Measurements from ENCODE around the gene COX20.
"Not testable (repeated sequence)": the region's sequence is repeated elsewhere in the genome, so short reads cannot be mapped to it uniquely, and the experiment has no call there.

Gene COX20, protein sequence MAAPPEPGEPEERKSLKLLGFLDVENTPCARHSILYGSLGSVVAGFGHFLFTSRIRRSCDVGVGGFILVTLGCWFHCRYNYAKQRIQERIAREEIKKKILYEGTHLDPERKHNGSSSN

DNA sequence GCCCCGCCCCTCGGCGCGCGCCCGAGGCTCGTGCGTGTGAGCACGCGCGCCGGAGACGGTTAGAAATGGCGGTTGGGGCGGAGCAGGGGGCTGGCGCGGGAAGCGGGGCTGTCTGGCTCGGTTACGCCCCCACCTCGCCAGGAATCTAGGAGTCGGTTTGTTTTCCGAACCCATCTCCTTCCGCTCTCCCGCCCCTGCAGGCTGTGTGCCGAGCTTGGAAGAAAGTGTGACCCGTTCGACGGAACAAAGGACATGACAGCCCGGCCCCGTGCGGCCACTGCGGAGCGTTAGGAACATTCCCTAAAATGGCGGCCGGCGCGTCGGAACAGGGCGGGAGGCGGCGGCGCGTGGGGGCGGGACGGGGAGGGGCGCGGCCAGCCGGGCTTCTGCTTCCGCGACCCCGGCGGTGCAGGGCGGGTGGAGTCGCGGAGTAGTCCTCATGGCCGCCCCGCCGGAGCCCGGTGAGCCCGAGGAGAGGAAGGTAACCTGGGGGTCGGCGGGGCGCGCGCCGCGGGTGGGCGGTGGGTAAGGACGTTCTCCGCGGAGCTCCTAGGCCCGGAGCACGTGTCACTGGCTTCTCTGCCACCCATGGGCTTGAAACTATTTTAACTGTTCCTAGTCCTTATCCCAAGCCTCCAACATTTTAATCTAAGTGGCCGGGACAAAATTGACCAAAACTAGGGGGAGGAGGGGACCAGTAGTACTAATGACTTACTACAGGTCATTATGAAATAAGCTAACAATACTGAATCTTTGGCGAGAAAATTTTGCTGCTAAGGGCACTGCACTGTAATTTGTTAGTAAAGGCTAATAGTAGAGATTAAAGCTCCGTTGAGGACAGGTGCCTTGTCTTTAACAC lies at the start of gene COX20:
Gene COX20, plus strand, starts transcription at position 383 of the 859 bp plus-strand sequence. Its CDS starts 57 bp downstream, at position 440.
- peak; percentile 92 for DNase-seq

DNA sequence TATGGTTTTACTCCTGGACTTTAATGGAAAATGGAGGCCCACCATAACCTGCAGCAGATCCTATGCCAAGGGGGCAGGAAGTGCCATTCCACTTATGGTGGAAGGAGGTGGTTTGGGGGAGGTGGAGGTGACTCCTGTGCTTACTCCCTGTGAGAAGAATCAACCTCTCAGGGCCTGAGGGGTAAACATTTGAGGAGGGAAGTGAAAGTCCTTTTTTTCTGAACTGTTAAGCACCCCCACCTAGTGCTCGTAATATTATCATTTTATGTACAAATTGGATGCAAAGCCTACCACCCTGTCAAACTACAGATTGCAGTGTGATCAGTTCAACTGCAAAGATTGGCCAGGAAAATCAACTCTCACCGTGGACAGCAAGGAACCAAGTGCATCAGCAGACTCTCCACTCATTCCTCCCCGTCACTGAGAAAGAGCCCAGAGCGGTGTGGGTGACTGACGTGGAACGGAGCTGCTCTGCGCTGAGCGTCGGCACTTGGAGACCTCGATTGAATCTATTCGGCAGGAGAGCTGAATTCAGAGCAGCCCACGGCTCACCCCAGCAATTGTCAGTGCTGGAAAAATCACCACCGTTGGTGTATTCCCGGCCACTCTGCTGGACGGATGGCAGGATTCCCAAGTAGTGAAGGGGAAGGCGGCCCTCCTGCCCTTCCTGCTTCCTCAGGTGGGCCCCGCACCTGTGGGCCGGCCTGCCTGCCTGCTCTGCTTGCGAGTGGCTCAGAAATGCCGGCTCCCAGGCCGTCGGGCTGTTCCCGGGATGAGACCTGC lies 46.8 kb upstream of the COX20 start:
- DNase-seq, result no peak

DNA sequence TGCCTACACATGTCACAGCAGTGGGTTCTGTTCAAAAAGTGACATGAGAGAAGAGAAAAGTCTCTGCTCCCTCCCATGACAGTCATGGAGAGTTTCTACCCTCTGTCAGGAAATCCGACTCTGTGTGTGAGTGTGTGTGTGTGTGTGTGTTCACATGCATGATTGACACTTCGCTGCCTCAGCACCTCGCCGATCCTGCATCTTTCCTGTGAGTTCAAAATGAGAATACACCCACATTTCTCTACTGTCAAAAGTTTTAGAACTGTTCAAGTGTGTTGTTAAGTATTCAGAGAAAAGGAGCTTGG lies 46.2 kb upstream of the COX20 start:
- no peak for DNase-seq

DNA sequence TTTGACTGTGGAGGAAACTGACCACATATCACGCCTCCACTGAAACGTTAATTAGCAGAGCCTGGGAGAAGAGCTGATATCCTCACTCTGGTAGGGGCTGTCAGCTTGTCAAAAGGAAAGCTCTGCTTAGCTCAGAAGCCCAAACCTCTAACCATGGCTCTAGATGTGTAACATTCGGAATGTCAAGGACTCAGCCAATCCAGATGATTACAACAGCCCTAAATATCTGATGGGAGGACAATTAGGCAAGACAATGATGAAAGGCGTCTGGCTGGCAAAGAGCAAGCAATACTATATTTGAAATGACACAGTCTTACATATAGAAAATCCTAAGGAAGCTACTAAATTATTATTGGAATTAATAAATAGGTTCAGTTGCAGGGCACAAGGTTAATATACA lies 45.7 kb upstream of the COX20 start:
- DNase-seq, result no peak

DNA sequence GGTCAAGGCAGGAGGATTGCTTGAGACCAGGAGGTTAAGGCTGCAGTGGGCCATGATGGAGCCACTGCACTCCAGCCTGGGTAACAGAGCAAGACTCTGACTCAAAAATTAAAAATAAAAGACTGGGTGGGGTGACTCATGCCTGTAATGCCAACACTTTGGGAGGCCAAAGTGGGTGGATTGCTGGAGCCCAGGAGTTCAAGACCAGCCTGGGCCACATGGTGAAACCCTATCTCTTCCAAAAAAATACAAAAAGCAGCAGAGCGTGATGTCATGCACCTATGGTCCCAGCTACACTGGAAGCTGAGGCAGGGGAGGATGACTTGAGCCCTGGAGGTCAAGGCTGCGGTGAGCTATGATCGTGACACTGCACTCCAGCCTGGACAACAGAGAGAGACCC lies 44.4 kb upstream of the COX20 start:
- DNase-seq, result no peak

DNA sequence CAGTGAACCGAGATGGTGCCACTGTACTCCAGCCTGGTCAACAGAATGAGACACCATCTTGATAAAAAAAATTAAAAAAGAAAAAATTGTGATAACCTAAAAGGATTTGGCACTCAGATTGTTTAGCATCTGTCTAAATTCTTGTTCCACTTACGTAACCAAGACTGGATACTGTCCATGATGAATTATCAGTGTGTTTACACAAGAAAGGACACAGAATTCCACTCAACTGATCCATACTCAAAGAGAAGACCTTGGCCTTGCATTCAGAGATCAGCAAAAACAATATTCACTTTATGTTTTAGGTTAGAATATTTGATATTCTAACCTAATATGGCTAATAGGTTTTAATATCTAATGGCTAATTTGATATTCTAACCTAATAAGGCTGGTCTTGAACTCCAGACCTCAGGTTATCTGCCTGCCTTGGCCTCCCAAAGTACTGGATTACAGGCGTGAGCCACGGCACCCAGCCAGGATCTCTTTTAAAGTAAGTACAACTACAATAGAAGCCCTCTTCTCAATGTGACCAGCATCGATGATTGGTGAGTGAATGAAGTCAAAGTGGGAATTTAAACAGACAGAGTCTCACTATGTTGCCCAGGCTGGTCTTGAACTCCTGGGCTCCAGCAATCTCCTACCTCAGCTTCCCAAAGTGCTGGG lies 43.1 kb upstream of the COX20 start:
- DNase-seq, result no peak

DNA sequence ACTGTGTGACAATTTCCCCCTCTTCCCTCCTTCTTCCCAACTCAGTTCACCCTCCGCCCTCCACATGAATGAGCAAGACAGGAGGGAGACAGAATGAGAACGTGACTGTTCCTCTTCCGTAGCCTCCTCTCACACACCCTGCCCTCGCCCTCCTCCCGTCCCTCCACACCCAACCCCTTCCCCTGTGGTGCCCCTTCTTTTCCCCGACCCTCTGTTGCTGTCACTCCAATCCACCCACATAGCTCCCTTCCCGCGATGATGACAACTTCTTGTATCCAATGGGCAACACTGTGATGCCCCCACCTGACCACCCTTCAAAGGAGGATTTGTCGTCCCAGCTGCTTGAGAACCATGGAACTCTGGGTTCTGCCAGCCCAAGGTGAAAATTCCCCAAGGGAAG lies 41.4 kb upstream of the COX20 start:
- DNase-seq, result no peak

DNA sequence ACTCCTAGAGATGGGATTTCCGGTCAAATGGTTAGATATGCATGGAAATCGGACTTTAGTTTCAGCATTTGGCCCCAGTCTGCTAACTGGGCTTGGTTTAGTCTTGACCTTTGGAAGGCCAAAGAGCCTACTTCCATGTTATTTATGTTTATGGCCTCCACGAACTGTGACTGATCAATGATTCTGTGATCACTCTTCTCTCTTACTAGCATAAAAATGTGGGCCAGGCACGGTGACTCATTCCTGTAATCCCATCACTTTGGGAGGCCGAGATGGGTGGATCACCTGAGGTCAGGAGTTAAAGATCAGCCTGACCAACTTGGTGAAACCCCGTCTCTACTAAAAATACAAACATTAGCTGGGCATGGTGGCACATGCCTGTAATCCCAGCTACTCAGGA lies 40.9 kb upstream of the COX20 start:
- not testable (repeated sequence) for DNase-seq

DNA sequence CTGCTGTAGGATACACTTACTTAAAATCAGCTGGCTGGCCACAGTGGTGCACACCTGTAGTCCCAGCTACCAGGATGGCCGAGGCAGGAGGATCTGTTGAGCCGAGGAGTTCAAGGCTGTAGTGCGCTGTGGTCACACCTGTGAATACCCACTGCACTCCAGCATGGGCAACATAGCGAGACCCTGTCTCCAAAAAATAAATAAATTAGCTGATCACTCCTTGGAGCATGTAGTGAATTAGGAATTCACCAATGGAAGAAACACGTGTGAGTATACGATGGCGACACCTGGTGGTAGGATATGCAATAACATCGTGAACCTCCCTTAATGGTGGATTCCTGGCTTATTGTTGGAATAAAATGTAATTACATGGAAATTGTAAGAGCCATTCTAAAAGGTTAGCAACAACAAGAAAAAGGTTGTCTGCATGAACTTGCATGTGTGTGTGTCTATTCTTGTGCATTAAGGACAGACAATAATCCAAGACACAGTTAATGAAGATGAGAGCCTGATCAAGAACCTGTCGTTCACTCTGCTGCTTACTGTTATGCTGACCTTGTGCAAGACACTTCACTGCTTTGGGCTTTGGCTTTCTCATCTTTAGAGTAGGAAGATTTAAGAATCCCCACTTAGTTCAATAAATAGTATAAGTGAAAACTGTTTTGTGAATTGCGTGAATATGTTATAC lies 38.6 kb upstream of the COX20 start:
- DNase-seq, result peak; percentile 62

DNA sequence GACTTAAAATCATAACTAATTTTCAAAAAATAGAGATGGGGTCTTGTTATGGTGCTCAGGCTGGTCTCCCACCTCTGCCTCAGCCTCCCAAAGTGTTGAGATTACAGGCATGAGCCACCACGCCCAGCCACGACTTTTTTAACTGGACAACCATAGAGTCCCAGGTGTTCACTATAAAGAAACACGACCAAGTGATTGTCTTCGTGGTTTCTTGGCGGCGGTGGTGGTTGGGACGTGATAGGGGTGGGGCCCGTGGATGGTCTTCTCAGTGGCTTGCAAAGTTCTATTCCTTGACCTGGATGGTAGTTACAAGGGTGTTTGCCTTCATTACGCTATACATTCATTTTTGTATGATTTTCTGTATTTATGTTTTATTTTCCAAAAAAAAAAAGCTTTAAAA lies 34.6 kb upstream of the COX20 start:
- no peak for DNase-seq

DNA sequence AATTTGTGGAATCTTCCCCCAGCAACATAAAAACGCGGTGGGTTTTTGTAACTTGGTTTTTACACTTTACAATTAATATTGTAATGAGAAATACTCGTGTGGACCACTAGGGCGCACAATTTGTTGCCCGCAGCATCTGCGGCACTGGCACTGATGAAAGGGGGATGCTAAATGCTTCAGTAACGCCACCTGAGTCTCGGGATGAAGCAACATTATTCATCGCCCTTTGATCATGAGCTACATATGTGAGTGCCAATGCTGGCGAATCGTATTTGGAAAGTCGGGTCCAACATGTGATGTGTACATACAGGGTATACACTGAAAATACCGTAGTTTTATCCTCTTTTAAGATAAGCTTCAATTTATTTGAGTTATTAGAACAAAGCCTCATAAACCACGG lies 34.2 kb upstream of the COX20 start:
- peak; percentile 59 for DNase-seq

DNA sequence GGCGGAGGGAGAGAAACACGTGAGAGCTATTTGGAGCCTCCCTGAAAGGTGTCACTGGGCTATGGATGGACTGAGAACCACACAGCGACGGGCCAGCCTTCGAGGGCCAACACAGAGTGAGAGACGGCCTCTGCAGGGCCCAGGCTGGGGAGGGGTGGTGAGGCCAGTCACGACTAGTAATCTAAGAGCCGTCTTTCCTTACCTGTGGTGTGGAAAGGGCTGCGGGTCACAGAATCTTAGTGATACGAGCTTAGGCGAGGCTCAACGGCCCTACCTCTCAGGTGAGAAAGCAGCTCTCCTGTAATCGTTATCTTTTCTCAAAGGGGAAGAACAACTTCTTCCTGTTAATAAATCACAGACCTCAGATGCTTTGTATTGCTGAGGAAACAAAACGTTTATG lies 33.4 kb upstream of the COX20 start:
- DNase-seq, result no peak

DNA sequence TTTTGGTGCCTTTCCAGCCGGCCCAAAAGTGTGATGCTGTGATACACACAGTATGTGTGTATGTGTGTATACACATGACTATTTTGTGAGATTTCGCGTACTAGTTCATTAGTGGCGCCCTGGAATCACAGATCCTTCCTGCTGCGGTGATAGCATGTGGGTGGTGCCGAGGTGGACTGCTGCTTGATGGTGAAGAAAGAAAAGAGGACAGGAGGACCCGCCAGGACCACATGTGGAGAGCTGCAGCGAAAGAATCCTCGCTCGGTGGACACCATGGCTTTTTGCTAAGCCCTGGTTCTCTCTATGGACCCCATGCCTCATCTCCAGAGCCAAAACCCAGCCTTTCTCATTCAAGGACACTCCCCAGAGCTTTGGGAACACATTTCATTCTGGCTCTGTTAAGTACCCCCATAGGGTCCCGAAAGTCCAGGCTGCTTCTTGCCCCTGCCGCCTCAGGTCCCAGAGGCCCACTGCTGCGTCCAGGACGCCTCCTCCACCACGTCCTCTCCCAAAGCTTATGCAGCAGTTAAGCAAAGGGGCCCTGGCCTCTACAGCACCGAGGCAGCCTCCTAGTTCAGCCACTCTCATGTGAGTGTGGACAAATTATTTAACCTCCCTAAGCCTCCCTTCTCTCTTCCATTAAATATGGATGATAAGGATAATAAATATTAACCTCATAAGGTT lies 32.8 kb upstream of the COX20 start:
- no peak for DNase-seq

DNA sequence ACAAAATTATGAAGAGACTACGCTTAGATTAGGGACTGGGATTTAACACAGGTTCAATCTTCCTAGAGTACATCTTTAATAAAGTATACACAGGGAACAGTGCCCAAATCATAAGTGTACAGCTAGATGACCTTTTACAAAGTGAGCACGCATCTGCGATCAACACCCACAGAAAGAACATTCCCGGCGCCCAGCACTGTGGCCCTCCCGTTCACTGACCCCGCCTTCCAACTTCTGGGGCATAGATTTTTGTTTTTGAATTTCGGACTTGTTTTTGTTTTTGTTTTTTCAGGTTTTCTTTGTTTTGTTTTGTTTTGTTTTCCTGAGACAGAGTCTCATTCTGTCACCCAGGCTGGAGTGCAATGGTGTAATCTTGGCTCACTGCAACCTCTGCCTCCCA lies 30.6 kb upstream of the COX20 start:
- no peak for DNase-seq

DNA sequence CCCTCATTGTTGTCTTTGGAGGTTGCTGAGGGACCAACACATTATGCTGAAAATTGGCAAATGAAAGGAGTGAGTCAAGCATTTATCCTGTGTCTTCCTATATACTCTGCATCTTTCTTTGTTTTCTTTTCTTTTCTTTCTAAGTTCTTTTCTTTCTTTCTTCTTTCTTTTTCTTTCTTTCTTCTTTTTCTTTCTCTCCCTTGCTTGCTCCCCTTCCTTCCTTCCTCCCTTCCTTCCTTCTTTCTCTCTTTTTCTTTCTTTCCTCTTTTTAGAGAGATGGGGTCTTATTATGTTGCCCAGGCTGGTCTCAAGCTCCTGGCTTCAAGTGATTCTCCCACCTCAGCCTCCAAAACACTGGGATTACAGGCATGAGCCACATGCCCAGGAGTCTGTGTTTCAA lies 28.3 kb upstream of the COX20 start:
- DNase-seq, result no peak

DNA sequence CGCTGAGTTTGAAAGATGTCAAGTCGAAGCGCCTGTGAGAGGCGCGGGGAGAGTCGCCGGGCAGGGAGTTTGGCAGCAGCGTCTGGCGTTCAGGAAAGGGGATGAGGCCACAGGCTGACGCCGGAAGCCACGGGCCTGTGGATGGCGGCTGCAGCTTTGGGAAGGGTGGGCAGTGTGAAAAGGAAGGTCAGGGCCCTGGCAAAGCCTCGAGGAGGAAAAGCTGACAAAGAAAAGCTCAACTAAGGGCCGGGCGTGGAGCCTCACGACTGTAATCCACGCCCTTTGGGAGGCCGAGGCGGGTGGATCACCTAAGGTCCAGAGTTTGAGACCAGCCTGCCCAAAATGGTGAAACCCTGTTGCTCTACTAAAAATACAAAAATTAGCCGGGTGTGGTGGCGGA lies 25.2 kb upstream of the COX20 start:
- DNase-seq, result no peak

DNA sequence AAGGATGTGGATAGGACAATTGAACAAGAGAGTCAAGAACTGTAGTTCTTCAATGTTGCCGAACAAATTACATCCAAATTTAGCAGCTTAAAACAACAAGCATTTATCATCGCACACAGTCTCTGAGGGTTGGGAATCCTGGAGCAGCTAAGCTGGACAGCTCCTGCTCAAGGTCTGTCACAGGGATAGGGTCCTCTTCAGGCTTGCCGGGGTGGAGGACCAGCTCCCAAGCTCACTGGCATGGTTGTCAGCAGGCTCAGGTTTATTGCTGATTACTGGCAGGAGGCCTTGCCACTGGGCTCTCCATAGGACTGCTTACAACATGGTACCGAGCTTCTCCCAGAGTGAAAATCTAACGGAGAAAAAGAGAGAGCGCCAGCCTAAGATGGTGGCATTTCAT lies 22.1 kb upstream of the COX20 start:
- DNase-seq, result no peak

DNA sequence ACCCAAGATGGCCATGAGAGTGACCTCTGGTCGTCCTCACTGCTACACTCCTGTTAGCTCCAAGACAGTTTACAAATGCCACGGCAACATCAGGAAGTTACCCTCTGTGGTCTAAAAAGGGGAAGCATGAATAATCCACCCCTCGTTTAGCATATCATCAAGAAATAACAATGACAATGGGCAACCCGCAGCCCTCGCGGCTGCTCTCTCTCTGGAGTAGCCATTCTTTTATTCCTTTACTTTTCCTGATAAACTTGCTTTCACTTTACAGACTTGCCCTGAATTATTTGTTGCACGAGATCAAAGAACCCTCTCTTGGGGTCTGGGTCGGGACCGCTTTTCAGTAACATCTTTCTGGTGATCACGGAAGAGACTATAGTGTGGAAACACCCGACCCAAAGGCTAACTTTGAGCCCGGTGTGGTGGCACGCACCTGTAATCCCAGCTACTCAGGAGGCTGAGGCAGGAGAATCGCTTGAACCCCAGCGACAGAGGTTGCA lies 19.8 kb upstream of the COX20 start:
- DNase-seq, result no peak

DNA sequence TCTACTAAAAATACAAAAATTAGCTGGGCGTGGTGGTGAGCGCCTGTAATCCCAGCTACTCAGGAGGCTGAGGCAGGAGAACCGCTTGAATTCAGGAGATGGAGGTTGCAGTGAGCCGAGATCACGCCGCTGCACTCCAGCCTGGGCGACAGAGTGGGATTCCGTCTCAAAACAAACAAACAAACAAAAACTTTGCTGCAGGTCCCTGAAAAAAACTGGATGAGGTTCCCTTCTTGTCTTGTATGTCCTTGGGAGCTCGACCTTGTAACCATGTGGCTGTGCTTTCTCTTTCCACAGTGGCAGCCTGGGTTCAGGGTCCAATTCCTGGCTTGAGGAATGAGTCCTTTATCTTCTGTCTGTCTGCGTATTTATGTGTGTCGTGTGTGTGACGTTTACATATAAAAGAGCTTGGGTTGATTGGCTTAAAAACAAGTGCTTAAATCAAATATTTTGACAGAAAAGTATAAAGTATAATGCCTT lies 18.0 kb upstream of the COX20 start:
- no peak for DNase-seq

DNA sequence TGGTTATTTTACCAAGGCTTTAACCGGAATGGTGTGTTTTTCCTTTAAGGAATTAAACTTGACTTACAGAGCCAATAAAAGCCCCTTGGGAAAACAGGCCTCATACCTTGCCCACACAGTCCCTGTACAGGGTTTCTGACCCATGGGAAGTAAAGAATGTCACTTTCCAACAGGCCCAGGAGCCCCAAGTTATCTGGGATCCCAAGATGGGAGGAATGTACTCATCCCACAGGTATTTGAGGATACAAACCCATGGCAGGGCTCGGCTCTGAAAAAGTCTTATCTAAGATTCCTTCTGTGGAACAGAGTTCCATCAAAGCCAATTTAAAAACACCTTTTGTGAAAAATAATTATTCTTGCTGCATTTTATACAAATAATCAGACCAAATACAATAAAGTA lies 15.3 kb upstream of the COX20 start:
- DNase-seq, result no peak

DNA sequence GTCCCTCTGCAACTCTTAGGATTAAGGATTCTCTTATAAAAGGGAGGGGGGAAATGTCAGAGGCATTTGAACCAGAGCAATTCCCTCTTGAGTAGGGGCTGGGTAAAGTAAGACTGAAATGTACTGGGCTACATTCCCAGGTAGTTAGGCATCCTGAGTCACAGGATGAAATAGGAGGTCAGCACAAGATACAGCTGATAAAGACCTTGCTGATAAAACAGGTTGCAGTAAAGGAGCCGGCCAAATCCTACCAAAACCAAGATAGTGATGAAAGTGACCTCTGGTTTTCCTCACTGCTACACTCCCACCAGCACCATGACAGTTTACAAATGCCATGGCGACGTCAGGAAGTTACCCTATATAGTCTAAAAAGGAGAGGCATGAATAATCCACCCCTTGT lies 14.3 kb upstream of the COX20 start:
- no peak for DNase-seq

DNA sequence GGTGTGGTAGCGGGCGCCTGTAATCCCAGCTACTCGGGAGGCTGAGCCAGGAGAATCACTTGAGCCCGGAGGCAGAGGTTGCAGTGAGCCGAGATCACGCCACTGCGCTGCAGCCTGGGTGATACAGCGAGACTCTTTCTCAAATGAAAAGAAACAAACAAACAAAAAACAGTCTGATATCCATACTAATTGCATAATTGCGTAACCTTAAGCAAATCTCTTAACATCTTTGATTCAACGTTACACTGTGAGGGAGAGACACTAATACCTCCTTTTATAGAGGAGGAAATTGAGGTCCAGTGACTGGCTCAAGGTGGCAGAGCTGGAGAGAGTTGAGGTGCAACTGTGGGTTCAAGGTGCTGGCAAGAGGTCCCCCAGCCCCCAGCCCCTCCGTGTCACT lies 12.6 kb upstream of the COX20 start:
- no peak for DNase-seq

Data from stimulated activated CD4-positive, alpha-beta T cell treated with anti-CD3 and anti-CD28 coated beads, Interleukin-15, amount 100 ng/mL, for 24 hours (primary cell).